HG02610 (cell line): Measurements from ENCODE around the gene GPALPP1.
"Not testable (repeated sequence)": the region's sequence is repeated elsewhere in the genome, so short reads cannot be mapped to it uniquely, and the experiment has no call there.

Source experiments
- ATAC-seq: cut with Tn5 transposase; IDR thresholded peaks from one replicate; pipeline ENCODE4 v1.9.1; 2021; ENCODE audit warnings: mild to moderate bottlenecking, moderate library complexity; ENCODE audit not compliant: unreplicated experiment

The GPALPP1 gene, protein sequence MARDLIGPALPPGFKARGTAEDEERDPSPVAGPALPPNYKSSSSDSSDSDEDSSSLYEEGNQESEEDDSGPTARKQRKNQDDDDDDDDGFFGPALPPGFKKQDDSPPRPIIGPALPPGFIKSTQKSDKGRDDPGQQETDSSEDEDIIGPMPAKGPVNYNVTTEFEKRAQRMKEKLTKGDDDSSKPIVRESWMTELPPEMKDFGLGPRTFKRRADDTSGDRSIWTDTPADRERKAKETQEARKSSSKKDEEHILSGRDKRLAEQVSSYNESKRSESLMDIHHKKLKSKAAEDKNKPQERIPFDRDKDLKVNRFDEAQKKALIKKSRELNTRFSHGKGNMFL

GRCh38 chr13:44989071-44989889 is at the start of gene GPALPP1, which contains the start of gene NUFIP1:
TSS of gene GPALPP1 (plus strand) at chr13:44989538. CDS start at chr13:44989655, 117 bp downstream.
TSS of gene NUFIP1 (minus strand) at chr13:44989471. CDS start at chr13:44989436, 35 bp downstream.
- ATAC-seq: peak; percentile 98

GRCh38 chr13:44943411-44943810 is 45.9 kb upstream of the GPALPP1 start:
- ATAC-seq: not testable (repeated sequence)

DNA sequence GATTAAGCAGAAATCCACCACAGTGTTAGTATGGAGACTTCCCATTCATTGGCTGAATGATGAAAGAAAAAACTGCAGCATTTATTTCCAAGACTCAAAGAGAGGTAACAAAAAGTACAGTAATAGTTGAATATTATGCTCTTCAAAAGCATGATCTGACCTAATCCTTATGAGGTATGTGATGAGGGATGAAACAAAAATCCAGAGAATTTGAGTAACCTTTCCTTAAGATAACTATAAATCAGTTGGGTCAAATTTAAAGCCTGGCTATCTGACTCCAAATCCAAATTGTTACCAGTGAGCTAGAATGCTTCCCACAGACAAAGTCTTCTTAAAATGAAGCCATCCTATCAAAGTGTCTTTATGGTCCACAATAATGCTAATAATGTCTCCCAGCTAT is 38.2 kb upstream of the GPALPP1 start:
- ATAC-seq: no peak

DNA sequence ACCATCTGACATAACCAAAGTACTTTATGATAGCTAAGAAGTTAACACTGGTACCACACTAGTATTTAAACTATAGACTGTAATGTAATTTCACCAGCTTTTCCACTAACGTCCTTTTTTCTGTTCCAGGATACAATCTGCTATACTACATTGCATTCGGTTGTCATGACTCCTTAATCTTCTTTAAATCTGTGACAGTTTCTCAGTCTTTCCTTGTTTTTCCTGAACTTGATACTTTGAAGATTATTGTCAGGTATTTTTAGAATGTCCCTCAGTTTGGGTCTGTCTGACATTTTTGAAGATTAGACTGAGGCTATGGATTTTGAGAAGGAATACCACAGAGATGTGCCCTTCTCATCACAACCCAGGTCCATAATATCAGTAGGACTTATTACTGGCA is 36.7 kb upstream of the GPALPP1 start:
- no peak for ATAC-seq

- ATAC-seq: no peak
These were observed 35.1 kb upstream of the GPALPP1 start for GRCh38 chr13:44954224-44954623.

- no peak for ATAC-seq
These were observed 33.9 kb upstream of the GPALPP1 start for GRCh38 chr13:44955406-44955805.

DNA sequence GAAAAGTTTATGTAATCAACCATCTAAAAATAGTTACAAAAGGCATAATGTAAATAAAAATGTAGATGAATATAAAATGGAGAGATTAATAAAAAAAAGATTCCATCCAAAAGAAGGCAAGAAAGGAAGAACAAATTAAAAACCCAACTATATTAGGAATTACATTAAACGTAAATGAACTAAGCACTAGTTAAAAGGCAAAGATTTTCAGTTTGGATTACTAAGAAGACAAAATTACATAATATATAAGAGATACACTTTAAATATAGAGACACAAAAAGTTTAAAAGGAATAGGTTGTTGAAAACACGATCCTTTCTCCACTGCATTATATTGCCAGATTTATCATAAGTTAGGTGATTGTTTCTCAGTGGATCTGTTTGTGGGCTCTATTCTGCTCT is 27.3 kb upstream of the GPALPP1 start:
- no peak for ATAC-seq

DNA sequence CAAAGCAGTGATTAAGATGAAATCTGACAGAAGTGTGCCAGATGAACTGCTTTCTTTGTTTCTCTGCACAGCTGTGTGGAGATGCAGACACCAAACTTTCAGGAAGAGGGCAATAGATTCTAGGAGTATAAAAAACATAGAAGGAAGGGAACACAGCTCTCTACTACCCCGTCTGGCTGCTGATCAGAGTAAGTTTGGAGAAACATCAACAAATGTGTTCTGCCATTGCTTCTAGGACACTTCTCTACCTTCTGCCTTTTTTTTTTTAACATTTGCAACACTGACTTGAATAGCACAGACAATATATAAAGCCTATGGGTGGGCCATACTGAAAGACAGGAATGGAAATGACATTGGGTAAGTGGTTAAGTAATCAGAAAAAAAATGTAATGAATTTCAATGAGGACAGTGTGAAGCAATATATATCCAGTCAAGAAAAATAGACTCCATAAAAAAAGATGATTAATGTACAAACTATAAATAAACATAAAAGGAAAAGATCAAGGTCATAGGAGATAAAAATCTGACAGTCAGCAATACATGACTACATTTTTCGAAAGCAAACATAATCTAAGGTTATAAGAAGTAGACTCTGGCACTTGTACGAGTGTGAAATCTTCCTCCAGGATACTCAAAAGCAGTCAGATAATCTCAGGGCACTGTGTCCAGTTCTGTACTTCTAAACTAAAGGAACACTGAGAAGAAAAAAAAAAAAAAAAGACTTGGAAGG is 21.5 kb upstream of the GPALPP1 start:
- no peak for ATAC-seq

GRCh38 chr13:44968434-44968815 is 20.9 kb upstream of the GPALPP1 start:
- ATAC-seq: no peak

GRCh38 chr13:44969551-44970484 is 19.5 kb upstream of the GPALPP1 start:
- no peak for ATAC-seq

DNA sequence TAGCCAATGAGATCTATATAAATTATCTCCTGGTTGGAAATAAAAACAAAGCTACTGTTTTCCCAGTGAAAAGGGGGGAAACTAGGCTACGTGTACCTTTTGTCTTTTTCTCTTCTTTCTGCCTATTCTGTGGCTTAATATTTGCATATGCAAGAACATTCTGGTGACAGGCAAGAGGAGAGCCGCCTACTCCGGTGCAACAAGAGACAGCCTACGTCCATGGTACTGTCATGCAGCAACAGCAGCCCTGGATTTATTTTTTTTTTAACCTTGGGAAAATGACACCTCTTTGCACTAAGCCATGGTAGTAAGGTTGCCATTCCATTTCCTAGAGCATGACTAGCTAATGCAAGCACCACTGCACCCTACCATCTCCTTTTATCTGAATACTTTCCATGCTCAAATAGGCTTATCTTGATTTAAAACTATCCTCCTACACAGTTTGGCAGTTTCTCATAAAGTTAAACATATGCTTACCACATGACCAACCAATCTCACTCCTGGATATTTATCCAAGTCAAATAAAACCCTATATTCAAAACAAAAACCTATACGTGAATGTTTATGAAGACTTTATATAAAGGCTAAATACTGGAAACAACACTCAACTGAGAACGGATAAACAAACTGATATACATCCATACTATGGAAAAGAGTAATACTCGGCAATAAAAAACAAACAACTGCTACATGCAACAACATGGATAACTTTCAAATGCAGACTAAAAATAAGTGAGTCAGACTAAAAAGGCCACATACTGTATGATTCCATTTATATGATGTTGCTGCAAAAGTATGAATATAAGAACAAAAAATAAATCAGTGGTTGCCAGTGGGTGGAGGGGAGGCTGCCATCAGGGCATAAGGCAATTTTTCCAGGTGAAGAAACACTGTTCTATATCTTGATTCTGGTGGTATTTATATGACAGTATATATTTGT is 17.4 kb upstream of the GPALPP1 start:
- ATAC-seq: no peak

DNA sequence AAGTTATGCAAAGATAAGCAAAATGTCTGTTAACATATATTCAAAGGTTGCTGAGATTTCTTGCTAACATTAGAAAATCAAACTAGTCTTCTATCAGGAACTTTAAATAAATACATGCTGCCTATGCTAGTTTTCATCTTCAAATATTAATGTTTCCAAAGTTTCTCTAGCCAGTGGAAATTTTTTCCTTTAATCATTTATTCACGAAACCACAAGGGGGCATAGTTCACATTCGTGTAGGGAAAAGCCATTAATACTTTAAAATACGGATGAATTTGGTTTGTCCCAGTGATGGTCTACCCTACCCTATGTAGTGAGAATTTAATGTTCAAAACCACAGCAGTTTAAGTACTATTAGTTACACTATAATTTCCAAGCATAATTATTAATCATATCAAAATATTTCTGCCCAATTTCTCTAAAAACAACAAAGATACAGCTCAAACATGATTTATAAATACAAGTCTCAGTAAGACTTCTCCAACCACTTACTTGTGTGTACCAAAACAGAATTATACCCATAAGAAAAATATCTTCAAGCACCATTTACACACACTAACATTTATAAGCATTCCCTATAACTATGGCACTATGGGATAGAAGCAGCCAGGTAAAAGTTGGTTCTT is 16.3 kb upstream of the GPALPP1 start:
- ATAC-seq: no peak

GRCh38 chr13:44974056-44974793 is 15.1 kb upstream of the GPALPP1 start:
- peak; percentile 67 for ATAC-seq

DNA sequence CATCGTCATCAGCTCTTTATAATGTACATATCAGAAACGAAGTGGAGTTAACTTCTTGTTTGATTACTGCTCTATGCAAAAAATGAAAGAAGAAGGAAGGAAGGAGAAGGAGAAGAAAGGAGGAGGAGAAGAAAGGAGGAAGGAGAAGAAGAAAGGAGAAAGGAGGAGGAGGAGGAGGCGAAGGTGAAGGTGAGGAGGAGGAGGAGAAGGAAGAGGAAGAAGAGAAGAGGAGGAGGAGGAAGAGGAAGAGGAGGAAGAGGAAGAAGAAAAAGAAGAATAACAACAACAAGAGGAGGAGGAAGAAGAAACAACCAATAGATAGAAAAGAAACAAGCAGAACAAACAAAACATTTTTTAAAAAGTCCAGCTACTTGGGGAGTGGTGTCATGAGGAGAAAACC is 13.1 kb upstream of the GPALPP1 start:
- no peak for ATAC-seq

GRCh38 chr13:44976949-44977583 is 12.3 kb upstream of the GPALPP1 start:
- ATAC-seq: no peak

GRCh38 chr13:44978328-44978727 is 11.0 kb upstream of the GPALPP1 start:
- ATAC-seq: no peak

- ATAC-seq: no peak
These were observed 603 bp downstream of the GPALPP1 start for GRCh38 chr13:44989941-44990340.

DNA sequence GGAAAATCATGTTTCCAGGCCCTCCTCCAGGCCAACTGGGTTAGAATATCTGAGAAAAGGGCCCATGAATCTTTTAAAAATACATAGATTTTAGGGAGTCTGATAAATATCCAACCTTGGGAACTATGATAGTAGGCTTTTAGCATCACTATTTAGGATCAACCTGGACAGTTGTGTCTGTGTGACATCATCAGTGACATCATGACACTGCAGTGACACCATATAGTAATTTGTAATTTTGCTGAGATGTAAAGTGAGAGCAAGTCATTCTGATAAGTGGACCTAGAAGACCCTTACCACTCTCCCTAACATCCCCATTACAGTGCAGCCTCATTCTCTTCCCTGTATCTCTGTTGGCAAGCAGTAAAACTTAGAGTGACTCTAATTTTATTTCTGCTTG is 14.1 kb downstream of the GPALPP1 start:
- no peak for ATAC-seq
